ENCODE data around the gene ARX.

Gene ARX

GRCh38 chrX:24969812-24970211 lies 46.0 kb downstream of the ARX start:
- in situ Hi-C loops (cut with HindIII; ENCODE audit: low sequenced_read_pairs) = no loop called here
- no peak for TF ChIP-seq CTCF (IDR thresholded peaks at IDR 0.05; ENCODE audit: low read depth, low read length, missing control alignments)
- H3K4me3 ChIP-seq (ENCODE audit: low read depth, low read length) = no peak overlapping the region
- no peak for DNase-seq (ENCODE audit: low read depth)

- no peak for DNase-seq (ENCODE audit: low read depth)
- in situ Hi-C loops (cut with HindIII; ENCODE audit: low sequenced_read_pairs) = no loop called here
- TF ChIP-seq CTCF (IDR thresholded peaks at IDR 0.05; ENCODE audit: low read depth, low read length, missing control alignments) = no peak
- H3K4me3 ChIP-seq (ENCODE audit: low read depth, low read length) = no peak overlapping the region
These were observed 50.4 kb downstream of the ARX start for GRCh38 chrX:24965372-24965771.

GRCh38 chrX:24963823-24964222 lies 51.9 kb downstream of the ARX start:
- no peak overlapping the region for H3K4me3 ChIP-seq (ENCODE audit: low read depth, low read length)
- in situ Hi-C loops (cut with HindIII; ENCODE audit: low sequenced_read_pairs) = no loop called here
- no peak for DNase-seq (ENCODE audit: low read depth)
- no peak for TF ChIP-seq CTCF (IDR thresholded peaks at IDR 0.05; ENCODE audit: low read depth, low read length, missing control alignments)

GRCh38 chrX:24961809-24962208 lies 54.0 kb downstream of the ARX start:
- DNase-seq (ENCODE audit: low read depth) = no peak
- H3K4me3 ChIP-seq (ENCODE audit: low read depth, low read length) = no peak overlapping the region
- in situ Hi-C loops (cut with HindIII; ENCODE audit: low sequenced_read_pairs) = no loop called here
- no peak for TF ChIP-seq CTCF (IDR thresholded peaks at IDR 0.05; ENCODE audit: low read depth, low read length, missing control alignments)

GRCh38 chrX:24956828-24957227 lies 58.9 kb downstream of the ARX start:
- peak; percentile 2 for DNase-seq (ENCODE audit: low read depth)
- H3K4me3 ChIP-seq (ENCODE audit: low read depth, low read length) = no peak overlapping the region
- TF ChIP-seq CTCF (IDR thresholded peaks at IDR 0.05; ENCODE audit: low read depth, low read length, missing control alignments) = no peak
- in situ Hi-C loops (cut with HindIII; ENCODE audit: low sequenced_read_pairs) = no loop called here

GRCh38 chrX:24955372-24955930 lies 60.3 kb downstream of the ARX start:
- H3K4me3 ChIP-seq (ENCODE audit: low read depth, low read length) = no peak overlapping the region
- TF ChIP-seq CTCF (IDR thresholded peaks at IDR 0.05; ENCODE audit: low read depth, low read length, missing control alignments) = no peak
- in situ Hi-C loops (cut with HindIII; ENCODE audit: low sequenced_read_pairs) = no loop called here

GRCh38 chrX:24954732-24955131 lies 61.0 kb downstream of the ARX start:
- DNase-seq (ENCODE audit: low read depth) = no peak
- H3K4me3 ChIP-seq (ENCODE audit: low read depth, low read length) = no peak overlapping the region
- in situ Hi-C loops (cut with HindIII; ENCODE audit: low sequenced_read_pairs) = no loop called here
- no peak for TF ChIP-seq CTCF (IDR thresholded peaks at IDR 0.05; ENCODE audit: low read depth, low read length, missing control alignments)

More at GRCh38 chrX:24955372-24955930, 60.3 kb downstream of the ARX start:
- no peak for DNase-seq (ENCODE audit: low read depth)

All from astrocyte of the cerebellum (primary cell).